K562 (cell line): ENCODE data around the gene NFIL3. TPM values are rescaled to one million over a fixed set of nuclear protein-coding genes. Genes with fewer than 3 reads are reported as not detected.
A peak's percentile ranks its signal among the peaks of the same experiment; 100 is the strongest.

Source experiments
- CBX8 ChIP-seq: fragments of 200-600 bp; sonication (generic); IDR thresholded peaks from 2 replicates; pipeline ENCODE4 v1.6.1; 2012; ENCODE audit warnings: borderline replicate concordance, mixed run types, low read depth, mild to moderate bottlenecking, moderate library complexity, mixed read lengths, low read length, control low read depth, inconsistent platforms; ENCODE audit not compliant: poor library complexity, severe bottlenecking; ENCODE audit errors: extremely low read depth
- ETS1 ChIP-seq: conservative IDR thresholded peaks from 2 replicates; pipeline ENCODE4 v1.6.1; 2011; ENCODE audit warnings: low read depth, mild to moderate bottlenecking, low read length; ENCODE audit not compliant: control insufficient read depth
- MAFF ChIP-seq: IDR thresholded peaks from 2 replicates; pipeline ENCODE4 v1.6.1; 2012; ENCODE audit warnings: low read length, improper control_type of control experiment
- NRF1 ChIP-seq, 2 experiments: fragments of 450-650 bp; IDR thresholded peaks in 1 of 2; conservative IDR thresholded peaks in 1 of 2; 2 replicates each; pipeline ENCODE4 v1.6.1; 2014; ENCODE audit warnings: mild to moderate bottlenecking in 2 of 2
- PML ChIP-seq: IDR thresholded peaks from 2 replicates; pipeline ENCODE4 v1.6.1; 2012; ENCODE audit warnings: low read length, inconsistent platforms
- RBM25 ChIP-seq: fragments of 200-400 bp; formaldehyde crosslinking; IDR thresholded peaks from 2 replicates; pipeline ENCODE4 v1.6.1; 2018; ENCODE audit warnings: low read length, low read depth, moderate library complexity; ENCODE audit not compliant: severe bottlenecking
- RERE ChIP-seq: sonication (generic); formaldehyde crosslinking; IDR thresholded peaks from 2 replicates; pipeline ENCODE4 v1.8.0; 2023; ENCODE audit warnings: missing genetic modification reagents, mild to moderate bottlenecking, borderline replicate concordance
- RFX5 ChIP-seq: IDR thresholded peaks from 2 replicates; pipeline ENCODE4 v1.6.1; 2011; ENCODE audit warnings: low read depth, mild to moderate bottlenecking, improper control_type of control experiment, low read length
- SMARCA4 ChIP-seq: fragments of 450-650 bp; IDR thresholded peaks from 2 replicates; pipeline ENCODE4 v1.6.1; 2016
- SOX6 ChIP-seq: fragments of 450-650 bp; IDR thresholded peaks from 2 replicates; pipeline ENCODE4 v1.6.1; 2014; ENCODE audit warnings: mild to moderate bottlenecking
- TARDBP ChIP-seq: fragments of 450-650 bp; IDR thresholded peaks from 2 replicates; pipeline ENCODE4 v1.6.1; 2016
- TRIM28 ChIP-seq: fragments of 450-650 bp; IDR thresholded peaks from 2 replicates; pipeline ENCODE4 v1.6.1; 2017
- YY1 ChIP-seq, 3 experiments: IDR thresholded peaks; 2 replicates each; pipeline ENCODE4 v1.6.1; 2011; ENCODE audit warnings: low read length in 2 of 3, mild to moderate bottlenecking in 2 of 3, moderate library complexity in 2 of 3, borderline replicate concordance in 1 of 3, control low read depth in 1 of 3, low read depth in 1 of 3; ENCODE audit not compliant: insufficient read depth in 3 of 3, insufficient replicate concordance in 2 of 3, control insufficient read depth in 1 of 3, insufficient read length in 1 of 3; ENCODE audit errors: extremely low read depth in 1 of 3
- ZNF197 ChIP-seq: fragments of 200-800 bp; sonication (Bioruptor generic); IDR thresholded peaks from 2 replicates; pipeline ENCODE4 v1.6.1; 2016; ENCODE audit warnings: low read depth, missing genetic modification characterization, missing compliant biosample characterization
- ZNF511 ChIP-seq: sonication (generic); formaldehyde crosslinking; IDR thresholded peaks from 2 replicates; pipeline ENCODE4 v1.8.0; 2022; ENCODE audit warnings: mild to moderate bottlenecking, missing genetic modification reagents
- ZNF639 ChIP-seq, 2 experiments: fragments of 200-800 bp in 1 of 2; sonication (Bioruptor generic) in 1 of 2; sonication (generic) in 1 of 2; formaldehyde crosslinking in 1 of 2; IDR thresholded peaks in 1 of 2; conservative IDR thresholded peaks in 1 of 2; 2 replicates each; pipeline versions ENCODE4 v1.5.0 to v1.6.1; 2016 to 2020; ENCODE audit warnings: missing compliant biosample characterization in 1 of 2, missing genetic modification characterization in 1 of 2, missing genetic modification reagents in 1 of 2
- ZZZ3 ChIP-seq: fragments of 450-650 bp; IDR thresholded peaks from 2 replicates; pipeline ENCODE4 v1.6.1; 2016; ENCODE audit warnings: antibody characterized with exemption, mild to moderate bottlenecking, moderate library complexity
- polyA plus RNA-seq, 8 experiments: library from polyadenylated mRNA; depleted of rRNA in 4 of 8; stranded (reverse) in 5 of 8; unstranded in 3 of 8; fragments of >200 nt; fragmentation: Nextera tagmentation in 2 of 8; fragmentation: Illumina TruSeq in 1 of 8; extraction: Ambion mirVana in 2 of 8; extraction: Trizol in 1 of 8; gene quantifications; 2 replicates each; pipeline versions ENCODE4 v1.2.1 to v1.2.3, GENCODE V29; 2011 to 2014; ENCODE audit warnings: inconsistent platforms in 1 of 8, missing spikeins in 1 of 8
- total RNA-seq, 7 experiments: library from RNA; depleted of rRNA in 6 of 7; stranded (reverse); fragments of >200 nt in 6 of 7; fragmentation: Illumina TruSeq in 2 of 7; extraction: Trizol in 2 of 7; gene quantifications; 2 replicates each; pipeline versions ENCODE4 v1.2.1 to v1.2.3, GENCODE V29; 2011 to 2021; ENCODE audit warnings: low replicate concordance in 1 of 7

Gene NFIL3
- total and polyA plus RNA-seq, 9 of the 15 experiments (the other 6 are each of a cell fraction or from before 2014, with no cell fraction given), result 3.2 to 16.1 (median 9.3) TPM

- no peak for TF ChIP-seq ZZZ3
- 0 out of 2 replicates have a peak, but pooled peaks have one; percentile 30 for TF ChIP-seq SMARCA4
- TF ChIP-seq RFX5, result no peak
- TF ChIP-seq MAFF, result peak; percentile 62
- no peak for TF ChIP-seq PML
- no peak for TF ChIP-seq ZNF511 (CRISPR knock-in tag)
- TF ChIP-seq CBX8, result no peak
- TF ChIP-seq ZNF639 (CRISPR knock-in tag; conservative IDR thresholded peaks at IDR 0.05 in 1 of 2, IDR thresholded peaks at IDR 0.05 in 1 of 2), result no peak
- TF ChIP-seq ETS1, result no peak
- no peak for TF ChIP-seq NRF1 (conservative IDR thresholded peaks at IDR 0.05 in 1 of 2, IDR thresholded peaks at IDR 0.05 in 1 of 2)
- no peak for TF ChIP-seq SOX6
- no peak for TF ChIP-seq RERE (CRISPR knock-in tag)
- TF ChIP-seq TARDBP, result no peak
- 0 out of 2 replicates have a peak, but pooled peaks have one; percentile 44 for TF ChIP-seq TRIM28
- no peak for TF ChIP-seq ZNF197
- no peak for TF ChIP-seq RBM25
- peak in 1 of 3 experiments; percentile 64 for TF ChIP-seq YY1 (IDR thresholded peaks at IDR 0.05; ENCODE audit: borderline replicate concordance in 1 of 3, control insufficient read depth in 1 of 3, extremely low read depth in 1 of 3, insufficient read depth in 3 of 3, insufficient read length in 1 of 3, insufficient replicate concordance in 2 of 3, low read depth in 1 of 3, low read length in 2 of 3)
Observed at GRCh38 chr9:91403665-91404543, 19.7 kb downstream of the NFIL3 start (continued).
